ENCODE results near the gene BEND5.
A peak's percentile ranks its signal among the peaks of the same experiment; 100 is the strongest.

The BEND5 gene

DNA sequence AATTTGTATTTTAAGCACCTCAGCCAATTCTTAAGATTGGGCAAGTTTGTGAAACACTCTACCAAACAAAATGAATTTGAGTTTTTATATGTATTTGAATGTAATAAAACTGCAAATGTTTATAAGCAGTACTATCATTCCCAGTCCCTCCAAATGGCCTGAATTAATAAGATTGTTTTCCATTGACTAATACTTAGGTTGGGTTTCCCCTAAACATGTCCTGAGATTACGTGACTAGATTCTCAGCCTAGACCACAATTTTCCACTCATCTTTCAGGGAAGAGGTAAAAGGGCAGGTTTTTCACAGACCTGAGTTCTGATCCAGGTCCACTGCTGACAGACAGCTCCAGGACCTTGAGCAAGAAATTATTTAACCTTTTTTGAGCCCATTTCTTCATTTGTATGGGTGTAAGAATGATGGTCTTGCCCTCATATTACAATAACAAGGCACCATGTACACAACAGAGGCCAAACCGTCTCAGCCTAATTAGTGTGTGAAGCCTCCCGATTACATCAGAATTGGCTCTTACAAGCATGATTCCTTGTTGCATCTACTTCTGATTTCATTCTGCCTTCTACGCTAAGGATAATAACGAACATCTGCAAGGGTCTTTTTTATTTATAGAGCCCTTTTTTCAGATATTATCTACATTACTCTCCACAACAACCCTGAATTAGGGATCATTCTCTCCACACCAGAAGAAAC lies 51.2 kb downstream of the BEND5 start:
- FAIRE-seq: no peak

DNA sequence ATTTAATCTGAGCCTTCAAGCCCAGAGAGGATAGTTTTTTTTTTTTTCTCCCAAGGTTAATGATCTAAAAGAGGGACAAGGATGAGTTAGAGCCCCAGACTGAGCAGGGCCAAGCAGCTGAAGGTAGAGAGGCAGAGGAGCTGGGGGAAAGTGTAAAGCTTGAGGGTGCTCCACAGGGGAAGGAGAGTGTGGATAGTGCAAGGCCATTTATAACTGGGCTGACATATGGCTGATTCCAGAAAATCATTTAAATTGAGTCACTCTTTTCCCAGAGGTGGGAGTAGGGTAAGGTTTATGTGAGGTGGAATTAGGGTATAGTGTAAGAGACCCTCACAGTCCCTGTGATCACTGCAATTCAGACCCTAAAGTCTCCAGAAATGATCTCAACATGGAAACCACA lies 55.8 kb downstream of the BEND5 start:
- DNase-seq (ENCODE audit: low spot score) (no peak), FAIRE-seq (no peak)

More for the DNA sequence above, 51.2 kb downstream of the BEND5 start:
- no peak for DNase-seq (ENCODE audit: low spot score)

DNA sequence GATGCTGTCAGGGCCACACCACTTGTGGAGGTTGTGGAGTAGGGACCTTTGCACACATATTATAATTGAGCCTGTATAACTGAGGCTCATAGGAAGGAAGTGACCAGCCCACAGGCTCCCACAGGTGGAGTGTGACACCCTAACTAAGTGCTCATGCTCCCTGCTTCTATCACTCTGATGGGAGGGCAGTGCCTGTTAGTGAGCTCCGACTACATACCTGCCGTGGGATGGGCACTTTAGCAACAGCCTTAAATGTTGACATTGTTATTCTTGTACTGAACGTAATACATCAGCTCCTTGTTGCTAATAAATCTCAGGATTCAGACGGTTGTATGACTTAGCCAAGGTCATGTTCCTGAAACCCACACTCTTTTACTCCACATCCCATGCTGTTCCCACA lies 58.0 kb downstream of the BEND5 start:
- no peak for DNase-seq (ENCODE audit: low spot score)
- FAIRE-seq: no peak

DNA sequence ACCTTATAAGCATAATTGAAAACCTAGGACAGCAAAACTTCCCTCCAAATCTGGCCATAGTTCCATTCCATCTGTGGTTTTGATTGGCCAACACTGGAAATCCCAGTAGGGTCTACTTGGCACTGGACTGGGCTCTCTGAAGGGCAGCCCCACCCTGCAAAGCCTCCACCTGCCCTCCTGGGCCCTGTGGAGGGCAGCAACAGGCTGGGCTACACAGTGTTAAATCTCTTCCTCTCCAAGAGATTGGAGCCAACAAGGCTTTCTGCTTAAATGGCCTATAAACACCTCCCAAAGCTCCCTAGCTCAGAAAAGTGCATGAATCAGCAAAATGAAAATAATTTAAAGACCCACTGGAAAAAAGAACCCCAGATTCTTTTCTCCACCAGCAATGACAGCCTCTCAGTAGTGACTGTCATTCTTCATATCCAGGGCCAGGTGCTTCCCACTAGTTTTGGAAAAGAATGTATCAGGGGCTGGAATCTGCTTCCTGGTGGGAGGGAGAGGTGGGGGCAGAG lies 58.5 kb downstream of the BEND5 start:
- DNase-seq (ENCODE audit: low spot score) (no peak), FAIRE-seq (no peak)

DNA sequence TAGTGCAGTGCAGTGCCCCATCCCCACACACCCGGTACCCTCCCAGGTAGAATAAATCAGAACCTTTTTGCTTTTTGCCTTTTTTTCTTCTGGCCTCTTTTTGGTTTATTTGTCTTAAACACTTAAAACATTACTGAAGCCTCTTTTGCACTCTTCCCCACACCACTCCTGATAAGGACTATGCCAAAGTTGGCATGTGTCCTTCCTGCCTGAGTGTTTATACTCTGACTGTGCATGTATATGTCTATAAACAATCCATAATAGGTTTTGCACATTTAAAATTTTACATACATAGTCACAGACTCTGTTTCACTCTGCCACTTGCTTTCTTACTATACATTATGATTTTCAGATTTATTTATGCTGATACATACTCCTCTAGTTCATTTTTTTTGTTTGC lies 59.6 kb downstream of the BEND5 start:
- FAIRE-seq (no peak), DNase-seq (ENCODE audit: low spot score) (no peak)

DNA sequence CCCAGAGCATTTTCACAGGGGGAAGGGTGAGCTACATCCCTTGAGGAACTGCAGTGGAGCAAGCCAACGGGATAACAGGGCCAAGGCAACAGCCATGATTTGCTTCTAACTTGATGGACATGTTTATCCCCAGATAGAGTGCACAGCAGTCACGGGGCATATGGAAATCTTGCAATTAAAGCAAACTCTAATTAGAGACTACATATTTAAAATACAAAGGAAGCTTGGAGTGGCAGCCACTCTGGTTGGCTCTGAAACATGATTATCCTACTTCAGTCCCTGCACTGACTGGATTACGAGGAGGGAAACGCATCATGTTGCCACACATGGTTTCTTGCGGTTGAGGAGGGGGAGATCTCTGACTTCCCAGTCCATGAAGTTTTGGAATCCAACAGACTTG lies 60.8 kb downstream of the BEND5 start:
- no peak for FAIRE-seq
- no peak for DNase-seq (ENCODE audit: low spot score)

DNA sequence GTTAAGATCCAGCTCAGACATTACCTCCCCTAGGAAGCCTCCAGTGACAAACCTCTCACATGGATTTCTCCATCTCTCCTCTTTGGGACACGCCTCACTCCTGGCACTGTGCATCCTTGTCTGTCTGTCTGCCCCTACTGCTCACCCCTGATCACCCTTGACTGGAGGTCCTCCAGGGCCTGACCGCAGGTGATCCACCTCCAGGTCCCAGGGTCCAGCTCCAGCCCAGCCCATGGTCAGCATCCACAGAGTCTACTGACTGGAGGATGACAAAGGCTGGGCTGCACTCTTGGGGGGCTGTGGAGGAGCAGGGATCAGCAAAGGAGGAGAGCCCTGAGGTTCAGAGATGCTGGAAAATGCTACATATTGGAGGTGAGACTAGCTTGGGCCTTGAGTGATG lies 65.8 kb downstream of the BEND5 start:
- FAIRE-seq (no peak), DNase-seq (ENCODE audit: low spot score) (no peak)

DNA sequence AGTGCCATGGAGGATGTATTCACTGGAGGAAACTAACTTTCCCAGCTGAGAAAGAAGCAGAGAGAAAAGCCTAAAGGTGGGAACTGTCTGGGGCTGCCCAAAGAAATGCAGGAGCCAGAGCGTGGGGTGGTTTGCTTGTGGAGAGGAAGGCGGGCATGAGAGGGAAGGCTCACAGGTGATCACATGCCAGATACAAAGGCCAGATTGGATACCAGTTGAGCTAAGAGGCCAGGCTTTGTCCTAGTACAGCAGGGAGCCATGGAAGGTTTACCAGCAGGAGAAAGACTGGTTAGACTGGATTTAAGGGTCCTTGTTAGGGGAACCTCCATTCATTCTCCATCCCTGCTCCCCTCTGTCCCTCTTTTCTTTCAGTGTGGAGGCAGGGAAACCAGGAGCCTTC lies 66.4 kb downstream of the BEND5 start:
- FAIRE-seq (no peak), DNase-seq (ENCODE audit: low spot score) (no peak)

DNA sequence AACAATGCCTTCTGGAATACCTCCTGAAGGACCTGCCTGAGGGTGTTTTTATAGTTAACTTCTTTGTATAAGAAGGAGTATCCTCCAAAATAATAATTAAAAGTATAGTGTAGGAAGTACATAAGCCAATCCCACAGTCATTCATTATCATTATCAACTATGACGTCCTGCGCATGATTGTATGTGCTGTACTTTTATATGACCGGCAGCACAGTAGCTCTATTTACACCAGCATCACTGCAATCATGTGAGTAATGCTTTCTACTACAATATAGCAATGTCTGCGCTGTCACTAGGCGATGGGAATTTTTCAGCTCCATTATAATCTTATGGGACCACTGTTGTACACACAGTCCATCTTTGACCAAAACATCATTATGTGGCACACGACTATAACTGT lies 72.0 kb downstream of the BEND5 start:
- FAIRE-seq (no peak), DNase-seq (ENCODE audit: low spot score) (no peak)

DNA sequence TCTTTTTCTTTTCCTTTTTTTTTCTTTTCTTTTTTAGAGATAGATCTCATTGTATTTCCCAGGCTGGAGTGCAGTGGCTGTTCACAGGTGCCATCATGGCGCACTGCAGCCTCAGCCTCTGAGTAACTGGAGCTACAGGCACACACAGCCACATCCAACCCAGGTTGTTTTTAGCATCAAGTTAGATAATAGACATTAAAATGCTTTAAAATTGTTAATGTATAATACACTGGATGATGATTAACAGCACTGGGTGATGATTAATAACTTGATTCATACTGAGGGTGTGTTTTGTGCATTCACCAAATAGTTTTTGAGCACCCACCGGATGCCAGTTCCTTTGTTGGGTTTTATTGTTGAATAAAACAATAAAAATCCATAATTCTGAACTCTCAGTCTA lies 75.2 kb downstream of the BEND5 start:
- no peak for FAIRE-seq
- no peak for DNase-seq (ENCODE audit: low spot score)

DNA sequence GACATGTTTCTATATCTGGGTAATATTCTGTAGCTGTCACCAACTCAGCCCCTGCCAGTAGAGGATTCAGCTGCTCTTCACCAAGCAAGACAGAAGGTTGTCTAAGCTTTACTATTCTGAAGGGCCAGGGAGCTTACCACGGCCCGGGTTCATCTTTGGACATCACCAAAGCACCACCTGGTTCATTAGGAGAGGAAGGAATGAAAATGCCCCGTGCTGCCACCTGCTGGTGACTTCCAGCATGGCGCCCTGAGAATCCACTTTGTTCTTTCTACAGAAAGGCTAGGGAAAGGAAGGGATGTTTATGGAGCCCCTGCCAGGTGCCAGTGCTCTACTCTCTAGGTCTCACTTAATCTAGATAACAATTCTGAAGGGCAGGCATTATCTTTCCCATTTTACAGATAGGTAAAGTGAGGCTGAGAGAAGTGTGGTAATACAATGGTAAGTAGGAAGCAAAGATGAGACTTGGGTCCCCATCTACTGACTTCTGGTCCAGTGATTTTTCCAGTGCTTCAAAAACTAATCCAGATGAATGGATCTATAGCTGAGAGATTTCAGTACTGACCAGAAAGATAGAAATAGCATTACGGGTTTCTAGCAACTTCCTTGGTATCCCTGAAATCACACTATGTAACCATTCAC lies 79.5 kb downstream of the BEND5 start:
- no peak for FAIRE-seq
- DNase-seq (ENCODE audit: low spot score): peak; percentile 58

DNA sequence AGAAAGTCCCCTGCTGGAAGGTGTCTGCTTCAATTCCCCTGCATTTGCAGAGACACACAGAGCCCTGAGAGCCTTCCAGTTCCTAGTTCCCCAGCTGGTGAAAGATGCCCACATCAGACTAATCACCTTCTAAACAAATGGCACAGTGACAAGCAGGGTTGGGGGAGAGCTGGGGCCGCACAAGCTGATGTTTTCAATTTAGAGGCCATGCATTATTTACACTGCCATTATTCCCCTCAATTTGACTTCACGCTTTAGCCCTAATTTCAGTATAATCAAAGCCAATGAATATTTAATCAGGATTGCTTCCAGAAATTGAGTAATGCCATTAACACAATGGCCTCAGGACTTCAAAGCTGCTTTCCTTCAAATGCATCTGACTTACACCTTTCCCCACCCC lies 81.5 kb downstream of the BEND5 start:
- FAIRE-seq (no peak), DNase-seq (ENCODE audit: low spot score) (no peak)

DNA sequence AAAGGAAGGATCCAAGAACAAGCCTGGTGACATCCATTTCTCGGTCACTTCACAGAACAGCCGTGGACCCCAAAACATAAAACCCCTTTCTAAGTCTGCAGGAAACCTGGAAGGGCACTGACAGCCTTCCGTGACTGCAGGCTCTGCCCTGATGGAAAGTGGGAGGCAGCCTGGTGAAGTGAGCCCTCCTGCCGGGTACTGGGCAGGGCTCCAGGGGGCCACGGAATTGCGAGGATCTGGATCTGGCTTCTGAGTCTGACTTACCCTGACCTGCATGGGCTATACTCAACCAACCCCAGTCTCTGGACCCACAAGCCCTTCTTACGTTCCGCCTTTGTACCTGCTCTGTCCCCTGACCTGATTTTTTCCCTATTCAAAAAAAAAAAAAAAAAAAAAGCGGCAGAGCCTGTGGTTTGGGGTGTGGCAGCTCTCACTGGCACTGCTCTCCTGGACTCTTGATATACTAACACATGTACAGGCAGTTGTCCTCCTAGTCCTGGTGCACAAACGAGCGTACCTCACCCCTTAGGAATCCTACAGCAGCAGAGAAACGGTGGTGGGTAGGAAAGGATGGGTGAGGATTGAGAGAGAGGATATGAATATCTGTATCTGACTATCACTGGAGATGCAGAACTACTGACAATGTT lies 82.9 kb downstream of the BEND5 start:
- FAIRE-seq (no peak), DNase-seq (ENCODE audit: low spot score) (peak; percentile 70)

DNA sequence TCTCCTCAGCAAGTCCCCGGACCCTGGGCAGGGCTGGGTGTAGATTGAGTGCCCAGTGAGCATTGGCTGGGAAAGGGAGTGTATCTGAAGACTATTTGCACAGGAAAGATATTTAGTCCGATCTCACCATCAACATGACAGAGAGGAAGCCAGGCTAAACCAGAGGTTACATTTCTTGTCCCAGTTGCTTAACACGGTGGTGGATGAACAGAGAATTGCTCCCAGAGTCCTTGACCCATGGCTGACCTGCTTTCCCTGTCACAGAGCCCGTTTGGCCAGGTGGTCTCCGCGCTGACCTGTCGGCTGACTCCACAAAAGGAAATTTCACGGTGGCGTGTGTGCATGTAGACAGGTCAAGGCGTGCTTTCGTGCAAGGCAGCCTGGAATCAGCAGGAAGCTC lies 83.5 kb downstream of the BEND5 start:
- FAIRE-seq: no peak

DNA sequence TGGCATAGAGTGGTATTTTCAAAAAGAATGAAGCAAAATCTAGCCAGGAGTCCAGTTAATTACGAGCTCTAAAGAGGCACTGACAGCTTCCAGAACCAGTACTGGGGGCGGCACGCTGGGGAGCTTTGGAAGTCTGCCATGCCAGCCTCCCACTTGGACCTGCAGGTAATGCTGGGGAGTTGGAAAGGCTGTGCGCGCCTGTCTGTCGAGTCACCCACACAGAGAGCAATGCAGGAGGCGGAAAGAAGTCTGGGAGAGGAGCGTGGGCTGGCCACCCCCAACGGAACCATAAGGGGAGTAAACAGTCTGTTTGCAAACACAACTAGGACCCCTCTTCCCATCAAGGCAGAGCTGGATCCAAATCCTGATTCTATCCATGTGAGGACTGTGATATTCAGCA lies 84.5 kb downstream of the BEND5 start:
- FAIRE-seq (no peak), DNase-seq (ENCODE audit: low spot score) (no peak)

More for the DNA sequence above, 83.5 kb downstream of the BEND5 start:
- DNase-seq (ENCODE audit: low spot score): no peak

DNA sequence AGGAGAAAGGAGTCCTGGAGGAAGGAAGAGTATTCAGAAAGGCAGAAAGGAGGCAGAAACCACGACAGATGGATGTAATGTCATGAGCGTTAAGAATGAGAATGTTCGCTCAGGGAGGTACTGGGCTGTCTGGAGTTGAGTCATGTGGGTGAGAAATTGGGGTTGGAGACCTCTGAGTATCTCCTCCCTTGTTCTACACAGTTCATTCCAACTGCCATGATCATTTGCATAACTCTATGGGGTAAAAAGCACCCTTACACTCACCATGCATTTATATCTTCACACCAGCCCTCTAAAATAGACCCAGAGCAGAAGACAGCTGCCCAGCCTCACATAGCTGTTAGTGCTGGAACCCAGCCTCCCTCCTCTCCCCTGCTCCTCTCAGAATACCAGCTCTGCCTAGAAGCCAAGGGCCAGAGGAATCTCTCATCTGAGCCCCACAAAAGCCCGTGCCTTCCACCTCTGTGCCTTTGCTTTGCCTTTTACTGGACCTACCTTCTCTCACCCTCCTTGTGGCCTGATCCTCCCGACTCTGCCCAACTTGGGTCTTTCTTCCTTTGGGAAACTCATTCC lies 85.2 kb downstream of the BEND5 start:
- DNase-seq (ENCODE audit: low spot score) (no peak), FAIRE-seq (no peak)

DNA sequence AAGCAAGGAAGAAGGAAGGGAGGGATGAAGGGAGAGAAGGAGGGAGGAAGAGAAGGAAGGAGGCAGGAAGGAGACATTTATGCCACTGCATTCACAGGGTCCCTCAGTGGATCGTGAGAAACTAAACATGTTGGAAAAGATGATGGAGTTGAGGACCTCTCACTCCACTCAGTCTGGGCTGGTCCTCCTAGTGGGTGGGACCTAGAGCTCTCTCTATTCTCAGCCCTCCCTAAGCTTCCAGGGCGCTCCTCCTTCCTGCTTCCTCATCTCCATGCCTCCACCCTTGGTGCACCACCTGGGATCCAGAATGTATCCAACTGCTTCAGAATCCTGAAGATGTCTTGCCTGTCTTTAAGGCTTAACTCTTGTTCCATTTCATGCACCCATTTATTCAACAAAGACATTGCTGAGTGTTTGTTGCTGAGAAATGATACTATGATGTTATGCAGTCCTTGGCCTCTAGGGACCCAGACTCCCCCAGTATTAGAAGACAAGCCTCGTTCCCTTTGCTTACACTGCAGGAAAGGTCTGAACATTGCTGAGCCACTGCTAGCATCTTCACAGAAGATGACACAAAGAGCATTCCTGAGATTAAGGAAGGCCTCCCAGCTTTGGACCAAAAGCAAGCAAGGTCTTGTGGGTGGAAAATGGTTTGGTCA lies 88.5 kb downstream of the BEND5 start:
- DNase-seq (ENCODE audit: low spot score) (peak; percentile 42), FAIRE-seq (no peak)

DNA sequence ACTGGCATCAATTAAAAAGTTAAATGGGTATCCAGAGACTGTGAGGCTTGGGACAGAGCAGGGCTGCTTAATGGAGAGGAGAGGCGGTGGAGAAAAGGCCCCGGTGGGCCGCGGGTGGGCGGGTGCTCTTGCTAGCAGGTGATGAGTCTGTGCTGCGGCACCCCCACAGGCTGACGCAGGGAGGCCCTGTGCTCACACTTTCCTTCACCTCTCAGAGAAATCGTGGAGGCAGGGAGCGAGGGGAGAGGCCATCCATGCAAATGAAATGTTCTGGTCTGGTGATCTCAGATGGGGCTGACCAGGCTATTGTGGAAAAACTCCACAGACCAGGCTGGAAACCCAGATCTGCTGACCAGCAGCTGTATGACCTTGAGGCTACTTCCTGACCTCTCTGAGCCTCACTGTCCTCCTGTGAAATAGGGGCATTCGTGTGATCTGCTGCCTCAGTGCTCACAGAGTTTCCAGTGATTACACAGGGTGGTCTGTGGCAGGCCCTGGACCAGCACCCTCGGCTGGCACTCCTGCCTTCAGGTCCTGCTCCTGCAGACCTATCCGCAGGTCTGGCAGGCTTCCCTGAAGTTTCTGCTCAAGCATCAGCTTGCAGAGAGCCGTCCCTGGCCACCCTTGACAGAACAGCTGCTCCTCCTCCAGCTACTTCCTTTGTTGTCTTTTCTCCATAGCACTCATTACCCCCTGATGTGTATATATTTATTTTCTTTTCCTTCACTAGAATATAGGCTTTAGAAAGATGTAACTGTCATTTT lies 89.2 kb downstream of the BEND5 start:
- FAIRE-seq (no peak), DNase-seq (ENCODE audit: low spot score) (no peak)

DNA sequence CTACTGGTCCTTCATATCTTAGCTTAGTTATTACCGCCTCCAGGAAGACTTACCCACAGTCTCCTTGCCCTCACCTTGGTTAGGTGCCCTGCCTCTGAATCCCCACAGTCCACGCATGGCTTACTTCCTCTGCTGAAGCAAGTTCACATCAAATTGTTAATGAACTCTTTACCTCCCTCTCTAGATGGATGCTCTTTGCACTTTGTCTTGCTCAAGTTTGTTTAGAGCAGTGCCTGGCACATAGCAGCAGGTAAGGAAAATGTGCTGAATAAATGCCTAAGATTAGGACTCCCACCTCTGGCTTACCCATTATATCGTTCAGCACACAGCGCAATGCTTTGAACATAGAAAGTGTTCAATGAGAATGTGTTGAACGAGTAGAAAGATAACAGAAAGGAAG lies 90.5 kb downstream of the BEND5 start:
- FAIRE-seq (peak; percentile 48), DNase-seq (ENCODE audit: low spot score) (no peak)

DNA sequence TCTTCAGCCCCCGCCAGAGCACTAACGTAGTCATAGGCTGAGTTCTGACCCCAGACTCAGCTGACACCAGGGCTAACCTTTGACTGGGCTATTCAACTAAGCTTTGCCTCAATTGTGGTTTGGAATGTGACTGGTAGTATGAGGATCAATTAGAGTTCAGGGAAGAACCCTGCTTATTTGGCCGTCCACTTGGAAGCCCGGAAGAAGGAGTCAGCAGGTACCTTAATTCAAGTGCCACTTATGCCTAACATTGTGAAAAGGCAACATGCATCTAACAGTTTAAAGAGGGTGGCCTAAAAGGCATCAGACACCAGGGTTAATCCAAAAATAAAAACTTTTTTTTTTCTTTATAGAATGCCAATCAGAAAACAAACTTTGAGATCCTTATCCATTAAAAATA lies 92.3 kb downstream of the BEND5 start:
- no peak for DNase-seq (ENCODE audit: low spot score)

DNA sequence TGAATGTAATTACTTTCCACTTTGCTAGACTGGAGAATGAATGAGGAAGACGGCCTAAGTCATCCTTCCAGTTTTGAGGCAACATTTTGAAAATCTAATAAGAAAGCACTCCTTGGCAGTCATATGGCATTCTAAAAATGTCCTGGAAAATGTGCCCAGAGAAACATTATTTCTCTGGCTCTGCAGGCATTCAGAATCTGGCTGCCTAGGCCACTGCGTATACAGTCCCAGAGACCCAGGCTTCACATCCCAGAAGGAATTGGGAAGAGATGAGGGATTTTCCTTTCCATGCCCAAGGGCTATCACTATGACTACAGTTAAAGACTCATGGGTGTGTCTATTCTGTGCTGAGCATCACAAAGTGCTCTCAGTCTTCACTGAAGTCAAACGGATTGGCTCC lies 92.9 kb downstream of the BEND5 start:
- no peak for DNase-seq (ENCODE audit: low spot score)
- FAIRE-seq: no peak

More for the DNA sequence above, 92.3 kb downstream of the BEND5 start:
- FAIRE-seq: no peak

Measured in urothelium cell line (cell line).